ENCODE measurements around the gene JPT1. TPM values are rescaled to one million over a fixed set of nuclear protein-coding genes. Genes with fewer than 3 reads are reported as not detected.
"Not testable (repeated sequence)": the region's sequence is repeated elsewhere in the genome, so short reads cannot be mapped to it uniquely, and the experiment has no call there.

The JPT1 gene
- total RNA-seq, 8 experiments from 2014 or later = 95.0 to 664 (median 275) TPM

- peaks cover 12 to 14% of the 10 kb centered on the region in 2 donors for H3K4me1 ChIP-seq (replicated peaks in 1 of 2)
- peak overlapping the region; percentile 59 to 95 (median 69) for H3K4me3 ChIP-seq
- in situ Hi-C loops (cut with MboI; ENCODE audit: low pct_unique_long_range_greater_than_20kb in 2 of 9, low sequenced_read_pairs in 9 of 9, unreplicated experiment in 9 of 9) = not testable (repeated sequence)
- peak overlapping the region; percentile 83 to 91 for H3K27ac ChIP-seq
- WGBS, 10 experiments = 73 to 100% (median 85%) methylated on average over 2 to 25 of the region's 40 CpGs
- ATAC-seq (replicated peaks in 6 of 8) = peak in 1 of 8 experiments; percentile 7
These were observed 22.0 kb downstream of the JPT1 start for GRCh38 chr17:75132018-75133000.

- Histone ChIP-seq H3K27ac (peak within 1 kb of the TSS; percentile 83 to 91), H3K4me1 (replicated peaks in 1 of 2) (peaks cover 12 to 14% of the 10 kb centered on the region in 2 donors), H3K4me3 (peak within 1 kb of the TSS; percentile 59 to 95 (median 69))
- in situ Hi-C loops (cut with MboI; ENCODE audit: low pct_unique_long_range_greater_than_20kb in 2 of 9, low sequenced_read_pairs in 9 of 9, unreplicated experiment in 9 of 9) = no loop called here
- 2 to 20% (median 2%) methylated on average over 1 to 7 of the region's 82 CpGs; no CpG with 5 or more reads in 7 of the 10 experiments for WGBS, 10 experiments
- ATAC-seq (replicated peaks in 6 of 8) = peak; percentile 89 to 92 (median 90)
These were observed 22.9 kb downstream of the JPT1 start, which contains the start of gene NT5C for GRCh38 chr17:75131278-75132017. Gene NT5C (minus strand): TSS chr17:75131742. CDS start chr17:75131707, 35 bp downstream.

- peak overlapping the region; percentile 83 to 91 for H3K27ac ChIP-seq
- peak overlapping the region; percentile 59 to 95 (median 69) for H3K4me3 ChIP-seq
- H3K4me1 ChIP-seq (replicated peaks in 1 of 2) = peaks cover 12 to 14% of the 10 kb centered on the region in 2 donors
- peak; percentile 29 to 62 (median 48) for ATAC-seq (replicated peaks in 6 of 8)
- in situ Hi-C loops (cut with MboI; ENCODE audit: low pct_unique_long_range_greater_than_20kb in 2 of 9, low sequenced_read_pairs in 9 of 9, unreplicated experiment in 9 of 9) = no loop called here
- 0 to 48% (median 6%) methylated on average over 4 to 10 of the region's 29 CpGs; no CpG with 5 or more reads in 5 of the 10 experiments for whole genome bisulfite sequencing, 10 experiments
These were observed 23.6 kb downstream of the JPT1 start for GRCh38 chr17:75130632-75131277.

DNA sequence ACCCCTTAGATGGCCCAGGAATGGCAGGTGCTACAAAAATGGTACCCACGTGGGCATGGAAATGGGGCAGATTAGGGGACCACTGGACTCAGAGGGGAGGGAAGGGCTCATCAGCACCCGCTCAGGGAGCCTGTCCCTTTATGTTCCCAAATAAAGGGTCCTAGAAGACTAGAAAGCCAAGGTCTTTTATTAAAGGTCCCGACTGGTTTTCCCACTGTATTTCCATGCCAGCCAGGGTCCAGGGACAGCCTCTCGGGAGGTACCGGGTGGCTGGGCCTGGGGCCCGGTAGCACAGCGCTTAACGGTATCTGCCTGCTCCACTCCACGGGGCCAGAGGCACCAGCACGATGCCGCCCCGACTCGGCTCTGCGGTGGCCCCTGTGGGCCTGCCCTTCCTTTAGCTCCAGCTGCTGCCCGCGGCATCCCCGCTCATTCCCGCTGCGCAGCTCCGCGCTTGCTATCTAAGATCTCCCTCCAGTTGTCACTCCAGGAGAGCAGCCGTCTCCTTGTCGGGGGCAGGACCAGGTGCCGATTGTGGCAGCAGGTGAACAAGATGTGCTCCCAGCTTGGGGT lies 24.2 kb downstream of the JPT1 start:
- in situ Hi-C loops (cut with MboI; ENCODE audit: low pct_unique_long_range_greater_than_20kb in 2 of 9, low sequenced_read_pairs in 9 of 9, unreplicated experiment in 9 of 9) = no loop called here
- Histone ChIP-seq H3K4me1 (replicated peaks in 1 of 2) (peaks cover 12 to 14% of the 10 kb centered on the region in 2 donors), H3K4me3 (peak overlapping the region; percentile 59 to 95 (median 69)), H3K27ac (peak overlapping the region; percentile 83 to 91)
- 41 to 93% (median 79%) methylated on average over 2 to 8 of the region's 24 CpGs; no CpG with 5 or more reads in 6 of the 10 experiments for WGBS, 10 experiments
- no peak for ATAC-seq (replicated peaks in 6 of 8)

GRCh38 chr17:75129576-75129975 lies 24.7 kb downstream of the JPT1 start:
- WGBS, 10 experiments = 75 to 100% (median 100%) methylated on average over 1 to 5 of the region's 9 CpGs; no CpG with 5 or more reads in 5 of the 10 experiments
- Histone ChIP-seq H3K4me1 (replicated peaks in 1 of 2) (peaks cover 12 to 14% of the 10 kb centered on the region in 2 donors), H3K27ac (no peak overlapping the region), H3K4me3 (no peak overlapping the region)
- ATAC-seq (replicated peaks in 6 of 8) = no peak
- in situ Hi-C loops (cut with MboI; ENCODE audit: low pct_unique_long_range_greater_than_20kb in 2 of 9, low sequenced_read_pairs in 9 of 9, unreplicated experiment in 9 of 9) = no loop called here

DNA sequence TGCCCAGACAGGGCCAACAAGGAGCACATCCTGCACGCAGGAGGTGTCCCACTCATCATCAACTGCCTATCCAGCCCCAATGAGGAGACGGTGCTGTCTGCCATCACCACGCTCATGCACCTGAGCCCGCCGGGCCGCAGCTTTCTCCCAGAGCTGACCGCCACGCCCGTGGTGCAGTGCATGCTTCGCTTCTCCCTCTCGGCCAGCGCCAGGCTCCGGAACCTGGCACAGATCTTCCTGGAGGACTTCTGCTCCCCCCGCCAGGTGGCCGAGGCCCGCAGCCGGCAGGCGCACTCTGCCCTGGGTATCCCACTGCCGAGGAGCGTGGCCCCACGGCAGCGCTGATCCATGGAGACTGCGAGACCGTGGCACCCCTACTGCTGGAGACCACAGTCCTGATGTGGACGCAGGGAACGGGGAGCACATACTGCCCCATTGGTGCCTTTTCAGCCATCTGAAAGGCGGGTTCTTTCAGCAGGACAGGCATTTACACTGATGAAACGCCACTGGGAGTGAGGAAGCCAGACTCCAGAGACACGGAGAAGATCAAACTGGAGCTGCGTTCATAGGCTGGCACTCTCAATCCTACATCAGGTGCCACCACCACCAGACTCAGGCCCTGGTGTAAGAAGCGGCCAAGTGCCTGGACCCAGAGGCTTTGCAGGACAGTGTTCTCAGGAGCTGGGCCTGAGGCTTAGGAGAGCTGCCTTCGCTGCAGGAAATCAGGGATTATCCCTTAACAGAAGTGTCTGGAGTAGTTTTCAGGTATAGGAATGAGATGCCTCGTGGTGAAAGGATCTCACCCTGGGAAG lies 25.4 kb downstream of the JPT1 start:
- Histone ChIP-seq H3K4me1 (replicated peaks in 1 of 2) (peaks cover 12 to 14% of the 10 kb centered on the region in 2 donors), H3K4me3 (no peak overlapping the region), H3K27ac (no peak overlapping the region)
- ATAC-seq (replicated peaks in 6 of 8) = no peak
- in situ Hi-C loops (cut with MboI; ENCODE audit: low pct_unique_long_range_greater_than_20kb in 2 of 9, low sequenced_read_pairs in 9 of 9, unreplicated experiment in 9 of 9) = no loop called here
- WGBS, 10 experiments = 91 to 100% (median 95%) methylated on average over 2 to 7 of the region's 33 CpGs; no CpG with 5 or more reads in 7 of the 10 experiments

- H3K4me1 ChIP-seq (replicated peaks in 1 of 2) = peaks cover 12 to 14% of the 10 kb centered on the region in 2 donors
- ATAC-seq (replicated peaks in 6 of 8); H3K4me3 ChIP-seq; H3K27ac ChIP-seq; in situ Hi-C loops (cut with MboI; ENCODE audit: low pct_unique_long_range_greater_than_20kb in 2 of 9, low sequenced_read_pairs in 9 of 9, unreplicated experiment in 9 of 9): not testable (repeated sequence)
- WGBS, 10 experiments = 78 to 100% (median 94%) methylated on average over 2 to 5 of the region's 5 CpGs; no CpG with 5 or more reads in 3 of the 10 experiments
These were observed 26.4 kb downstream of the JPT1 start for GRCh38 chr17:75127936-75128335.

DNA sequence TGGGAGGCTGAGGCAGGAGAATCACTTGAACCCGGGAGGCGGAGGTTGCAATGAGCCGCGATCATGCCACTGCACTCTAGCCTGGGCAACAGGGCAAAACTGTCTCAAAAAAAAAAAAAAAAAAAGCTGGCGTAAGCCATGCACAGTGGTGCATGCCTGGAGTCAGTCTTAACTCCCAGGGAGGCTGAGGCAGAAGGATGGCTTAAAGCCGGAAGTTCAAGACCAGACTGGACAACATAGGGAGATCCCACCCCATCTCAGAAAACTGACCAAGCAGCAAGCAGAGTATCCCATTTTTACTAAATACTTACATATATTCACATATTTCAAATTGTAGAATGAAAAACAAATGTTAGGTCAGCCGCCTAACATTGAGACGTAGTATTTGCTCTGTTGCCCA lies 27.4 kb downstream of the JPT1 start:
- Histone ChIP-seq H3K4me1 (replicated peaks in 1 of 2) (peaks cover 7 to 9% of the 10 kb centered on the region in 2 donors), H3K4me3 (no peak overlapping the region), H3K27ac (no peak overlapping the region)
- ATAC-seq (replicated peaks in 6 of 8) = no peak
- in situ Hi-C loops (cut with MboI; ENCODE audit: low pct_unique_long_range_greater_than_20kb in 2 of 9, low sequenced_read_pairs in 9 of 9, unreplicated experiment in 9 of 9) = no loop called here
- WGBS, 10 experiments = 60 to 100% (median 83%) methylated on average over 1 to 6 of the region's 8 CpGs; no CpG with 5 or more reads in 3 of the 10 experiments

DNA sequence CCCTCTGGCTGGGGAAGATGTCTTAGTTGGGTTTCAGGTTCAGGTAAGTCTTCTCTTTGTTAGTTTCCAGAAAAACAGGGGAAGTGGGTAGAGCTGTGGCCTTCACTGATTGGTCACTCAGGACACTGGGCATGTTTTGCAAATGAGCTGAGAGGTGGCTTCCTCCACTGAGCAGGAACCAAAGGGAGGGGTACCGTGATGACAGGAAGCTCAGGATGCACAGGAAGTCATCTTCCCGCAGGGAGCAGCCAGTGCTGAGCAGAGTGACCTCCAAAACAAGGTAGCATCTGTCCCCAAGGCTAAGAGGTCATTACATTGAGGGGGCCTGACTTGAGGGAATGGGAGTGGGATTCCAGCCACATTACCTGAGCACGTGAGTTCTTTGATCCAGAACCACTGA lies 28.3 kb downstream of the JPT1 start:
- Histone ChIP-seq H3K4me3 (no peak overlapping the region), H3K4me1 (replicated peaks in 1 of 2) (peaks cover 6 to 8% of the 10 kb centered on the region in 2 donors), H3K27ac (no peak overlapping the region)
- ATAC-seq (replicated peaks in 6 of 8) = no peak
- 74 to 80% methylated on average over 2 of the region's 3 CpGs; no CpG with 5 or more reads in 8 of the 10 experiments for WGBS, 10 experiments
- in situ Hi-C loops (cut with MboI; ENCODE audit: low pct_unique_long_range_greater_than_20kb in 2 of 9, low sequenced_read_pairs in 9 of 9, unreplicated experiment in 9 of 9) = no loop called here

- no peak overlapping the region for H3K4me3 ChIP-seq
- H3K4me1 ChIP-seq (replicated peaks in 1 of 2) = peaks cover 0 to under 1% of the 10 kb centered on the region in 2 donors
- 83 to 100% (median 100%) methylated on average over 1 to 3 of the region's 4 CpGs; no CpG with 5 or more reads in 4 of the 10 experiments for WGBS, 10 experiments
- in situ Hi-C loops (cut with MboI; ENCODE audit: low pct_unique_long_range_greater_than_20kb in 2 of 9, low sequenced_read_pairs in 9 of 9, unreplicated experiment in 9 of 9) = no loop called here
- peak in 1 of 8 experiments; percentile 8 for ATAC-seq (replicated peaks in 6 of 8)
- H3K27ac ChIP-seq = no peak overlapping the region
These were observed 29.5 kb downstream of the JPT1 start for GRCh38 chr17:75124819-75125162.

DNA sequence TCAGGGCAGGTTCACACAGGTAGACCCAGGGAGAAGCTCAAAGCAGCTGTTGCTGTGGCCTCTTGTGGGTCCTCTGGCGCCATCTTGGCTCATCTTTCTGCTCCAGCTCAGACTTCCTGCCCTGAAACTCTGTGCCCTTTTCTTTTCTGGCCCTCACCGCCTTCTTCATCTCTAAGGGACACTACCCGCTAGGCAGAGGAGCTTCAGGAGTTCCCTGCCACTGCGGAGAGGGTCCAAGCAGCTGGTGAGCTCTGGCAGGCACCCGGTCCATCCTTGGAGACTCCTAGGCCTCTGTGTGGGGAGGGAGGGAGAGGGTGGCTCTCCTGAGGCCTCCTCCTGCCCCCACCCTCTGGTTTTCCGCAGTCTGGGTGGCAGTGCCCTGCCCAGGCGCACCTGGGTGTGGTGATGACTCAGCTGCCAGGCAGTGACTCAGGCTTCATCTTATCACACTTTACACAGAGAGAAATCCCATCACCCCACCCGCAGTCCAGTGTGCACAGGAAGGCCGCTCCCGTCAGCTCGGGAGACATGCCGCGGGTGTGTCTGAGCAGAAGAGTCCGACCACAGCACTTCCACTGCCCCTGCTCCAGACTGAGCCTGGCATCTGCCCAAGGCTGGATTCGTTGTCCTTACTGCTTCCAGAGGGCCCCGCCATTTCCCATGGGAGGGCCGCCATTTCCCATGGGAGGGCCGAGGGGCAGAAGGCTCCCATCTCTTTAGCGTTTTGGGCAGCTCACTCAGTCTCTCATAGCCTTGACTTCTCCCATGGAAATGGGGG lies 30.1 kb downstream of the JPT1 start:
- in situ Hi-C loops (cut with MboI; ENCODE audit: low pct_unique_long_range_greater_than_20kb in 2 of 9, low sequenced_read_pairs in 9 of 9, unreplicated experiment in 9 of 9) = no loop called here
- Histone ChIP-seq H3K27ac (no peak overlapping the region), H3K4me1 (replicated peaks in 1 of 2) (no peaks in the 10 kb centered on the region), H3K4me3 (no peak overlapping the region)
- ATAC-seq (replicated peaks in 6 of 8) = peak; percentile 38 to 95 (median 71)
- WGBS, 10 experiments = 8 to 100% (median 97%) methylated on average over 1 to 5 of the region's 19 CpGs; no CpG with 5 or more reads in 2 of the 10 experiments

Measured in motor neuron (in vitro differentiated cells).